Inferior parietal cortex (tissue), 1 donor: ENCODE data around the gene ANKS1B.

Source experiments
- DNase-seq: peaks from one replicate; pipeline ENCODE4 v3.0.0-alpha.2; 2016; ENCODE audit errors: extremely low spot score

Gene ANKS1B

GRCh38 chr12:98686603-98687002 lies 1298.1 kb downstream of the ANKS1B start:
- DNase-seq: no peak
